NCI-H146 (cell line): ENCODE results near the gene PLEKHM2.

ENCODE experiments used
- DNase-seq: peaks from one replicate; lab custom pipeline; 2025; lab: John Stamatoyannopoulos, UW

Gene PLEKHM2

GRCh38 chr1:15726508-15726907, 42.4 kb downstream of the PLEKHM2 start:
- no peak for DNase-seq

- no peak for DNase-seq
Observed at GRCh38 chr1:15727021-15727420, 42.9 kb downstream of the PLEKHM2 start.

GRCh38 chr1:15727424-15727823, 43.3 kb downstream of the PLEKHM2 start:
- DNase-seq = no peak

GRCh38 chr1:15727866-15728534, 43.9 kb downstream of the PLEKHM2 start:
- no peak for DNase-seq

GRCh38 chr1:15728937-15729657, 45.0 kb downstream of the PLEKHM2 start:
- no peak for DNase-seq

- DNase-seq = no peak
Observed at GRCh38 chr1:15730423-15730822, 46.3 kb downstream of the PLEKHM2 start.

GRCh38 chr1:15730936-15731335, 46.8 kb downstream of the PLEKHM2 start:
- DNase-seq = no peak

GRCh38 chr1:15731735-15732685, 47.9 kb downstream of the PLEKHM2 start:
- DNase-seq = no peak

- peak; percentile 19 for DNase-seq
Observed at GRCh38 chr1:15732686-15733081, 48.6 kb downstream of the PLEKHM2 start.

GRCh38 chr1:15733218-15733725, 49.2 kb downstream of the PLEKHM2 start:
- DNase-seq = no peak

- DNase-seq = no peak
Observed at GRCh38 chr1:15733726-15734226, 49.7 kb downstream of the PLEKHM2 start.

- no peak for DNase-seq
Observed at GRCh38 chr1:15734296-15734695, 50.2 kb downstream of the PLEKHM2 start.

- no peak for DNase-seq
Observed at GRCh38 chr1:15734901-15735300, 50.8 kb downstream of the PLEKHM2 start.

GRCh38 chr1:15735304-15736037, 51.4 kb downstream of the PLEKHM2 start:
- DNase-seq = no peak

- peak; percentile 58 for DNase-seq
Observed at GRCh38 chr1:15736038-15736891, 52.1 kb downstream of the PLEKHM2 start, which contains the start of gene SLC25A34. Gene SLC25A34 (plus strand): TSS chr1:15736258. CDS start chr1:15736486, 228 bp downstream.

- DNase-seq = no peak
Observed at GRCh38 chr1:15736892-15737261, 52.8 kb downstream of the PLEKHM2 start.

GRCh38 chr1:15737324-15738319, 53.5 kb downstream of the PLEKHM2 start:
- DNase-seq = no peak

- DNase-seq = no peak
Observed at GRCh38 chr1:15738416-15739113, 54.4 kb downstream of the PLEKHM2 start.
